GM23338 (cell line): ENCODE results near the gene HTRA2. TPM values are rescaled to one million over a fixed set of nuclear protein-coding genes. Genes with fewer than 3 reads are reported as not detected.

Source experiments
- ATAC-seq: fragments of 200-7000 bp; cut with Tn5 transposase; 3 replicates; pipeline ENCODE4 v1.9.1; 2020
- DNase-seq: peaks from one replicate; pipeline ENCODE4 v3.0.0-alpha.2; 2015; ENCODE audit warnings: low spot score
- H2AFZ ChIP-seq: fragments of 200-600 bp; sonication (generic); 2 replicates; pipeline ENCODE4 v1.8.0; 2016; ENCODE audit warnings: antibody characterized with exemption, mild to moderate bottlenecking, moderate library complexity
- H3F3A ChIP-seq: fragments of 200-600 bp; sonication (generic); replicated peaks from 2 replicates; pipeline ENCODE4 v1.8.0; 2017; ENCODE audit warnings: antibody characterized with exemption, mixed run types, low read depth
- H3K27ac ChIP-seq: fragments of 200-600 bp; sonication (generic); 2 replicates; pipeline ENCODE4 v1.6.1; 2016; ENCODE audit warnings: low read depth
- H3K27me3 ChIP-seq: fragments of 200-600 bp; sonication (generic); 2 replicates; pipeline ENCODE4 v1.8.0; 2016; ENCODE audit warnings: mild to moderate bottlenecking, mixed run types, moderate library complexity; ENCODE audit not compliant: insufficient read depth
- H3K36me3 ChIP-seq: fragments of 200-600 bp; sonication (generic); 2 replicates; pipeline ENCODE4 v1.8.0; 2016; ENCODE audit warnings: mild to moderate bottlenecking; ENCODE audit not compliant: insufficient read depth
- H3K4me1 ChIP-seq: fragments of 200-600 bp; sonication (generic); 2 replicates; pipeline ENCODE4 v1.8.0; 2016; ENCODE audit warnings: mild to moderate bottlenecking, moderate library complexity; ENCODE audit not compliant: insufficient read depth
- H3K4me2 ChIP-seq: fragments of 200-600 bp; sonication (generic); 2 replicates; pipeline ENCODE4 v1.7.1; 2017; ENCODE audit warnings: mixed run types
- H3K4me3 ChIP-seq: fragments of 200-600 bp; sonication (generic); 2 replicates; pipeline ENCODE4 v1.6.1; 2016; ENCODE audit warnings: mixed run types
- H3K79me2 ChIP-seq: fragments of 200-600 bp; sonication (generic); replicated peaks from 2 replicates; pipeline ENCODE4 v1.8.0; 2017; ENCODE audit warnings: mild to moderate bottlenecking; ENCODE audit not compliant: insufficient read depth
- H3K9me2 ChIP-seq: fragments of 200-600 bp; sonication (generic); 2 replicates; pipeline ENCODE4 v1.8.0; 2017; ENCODE audit not compliant: insufficient read depth
- H4K20me1 ChIP-seq: fragments of 200-600 bp; sonication (generic); replicated peaks from 2 replicates; pipeline ENCODE4 v1.8.0; 2017; ENCODE audit warnings: mild to moderate bottlenecking; ENCODE audit not compliant: insufficient read depth
- H3K27ac Mint-ChIP-seq: 2 replicates; pipeline ENCODE4 v1.8.0; 2020; ENCODE audit warnings: inconsistent platforms, mild to moderate bottlenecking, moderate library complexity, mixed read lengths
- H3K27me3 Mint-ChIP-seq: 3 replicates; pipeline ENCODE4 v1.8.0; 2022; ENCODE audit warnings: low read depth, mild to moderate bottlenecking, moderate library complexity, mixed read lengths, inconsistent platforms; ENCODE audit not compliant: insufficient read depth, poor library complexity
- H3K36me3 Mint-ChIP-seq: 3 replicates; pipeline ENCODE4 v1.8.0; 2021; ENCODE audit warnings: low read depth, mild to moderate bottlenecking, inconsistent platforms, moderate library complexity, mixed read lengths
- H3K4me1 Mint-ChIP-seq: 3 replicates; pipeline ENCODE4 v1.8.0; 2020; ENCODE audit warnings: mild to moderate bottlenecking, inconsistent platforms, mixed read lengths
- H3K4me3 Mint-ChIP-seq: 3 replicates; pipeline ENCODE4 v1.8.0; 2021; ENCODE audit warnings: moderate library complexity, mild to moderate bottlenecking, inconsistent platforms, mixed read lengths
- H3K9me3 Mint-ChIP-seq: 3 replicates; pipeline ENCODE4 v1.8.0; 2020; ENCODE audit warnings: moderate library complexity, mild to moderate bottlenecking, inconsistent platforms, mixed read lengths
- CREB1 ChIP-seq: fragments of 250-450 bp; sonication (Bioruptor Pico); IDR thresholded peaks from 2 replicates; pipeline ENCODE4 v1.5.0; 2020; ENCODE audit warnings: low read depth, mild to moderate bottlenecking, moderate library complexity
- EZH2 ChIP-seq: fragments of 200-600 bp; sonication (generic); IDR thresholded peaks from one replicate; pipeline ENCODE4 v1.8.0; 2017; ENCODE audit warnings: antibody characterized with exemption, mild to moderate bottlenecking, low read depth; ENCODE audit not compliant: unreplicated experiment
- NANOG ChIP-seq: IDR thresholded peaks from 2 replicates; pipeline ENCODE4 v1.6.1; 2016; ENCODE audit warnings: antibody characterized with exemption, borderline replicate concordance
- POLR2AphosphoS5 ChIP-seq: IDR thresholded peaks from 2 replicates; pipeline ENCODE4 v1.6.1; 2016; ENCODE audit warnings: antibody characterized with exemption, low read depth
- REST ChIP-seq: IDR thresholded peaks from one replicate; pipeline ENCODE4 v1.6.1; 2018; ENCODE audit warnings: antibody characterized with exemption; ENCODE audit not compliant: unreplicated experiment
- ZNF114 ChIP-seq: fragments of 250-450 bp; sonication (Bioruptor Pico); IDR thresholded peaks from 2 replicates; pipeline ENCODE4 v1.5.0; 2020; ENCODE audit warnings: mild to moderate bottlenecking, moderate library complexity
- ZNF331 ChIP-seq: fragments of 250-450 bp; sonication (Bioruptor Pico); IDR thresholded peaks from 2 replicates; pipeline ENCODE4 v1.5.0; 2020; ENCODE audit warnings: low read depth, mild to moderate bottlenecking, moderate library complexity
- polyA plus RNA-seq: library from polyadenylated mRNA; unstranded; fragments of >200 nt; fragmentation: Nextera tagmentation; extraction: Ambion mirVana; gene quantifications from 2 replicates; pipeline ENCODE4 v1.2.1, GENCODE V29; 2016
- total RNA-seq: library from RNA; depleted of rRNA; stranded (reverse); fragments of >200 nt; shearing (Covaris generic); gene quantifications from 2 replicates; pipeline ENCODE4 v1.2.3, GENCODE V29; 2014
- TF ChIP-seq, protein P1 (sequence below), 2 experiments: fragments of 200-600 bp in 1 of 2; sonication (generic) in 1 of 2; conservative IDR thresholded peaks; 2 replicates each; pipeline versions ENCODE4 v1.5.1 to v1.6.1; 2016 to 2017; ENCODE audit warnings: antibody characterized with exemption in 2 of 2, low read depth in 2 of 2, mild to moderate bottlenecking in 2 of 2, moderate library complexity in 1 of 2

HTRA2 gene
- total and polyA plus RNA-seq, 2 experiments from 2014 or later, result 17.8 to 19.7 TPM

GRCh38 chr2:74546004-74546403 is 16.3 kb downstream of the HTRA2 start (continued):
- TF ChIP-seq, protein P1, sequence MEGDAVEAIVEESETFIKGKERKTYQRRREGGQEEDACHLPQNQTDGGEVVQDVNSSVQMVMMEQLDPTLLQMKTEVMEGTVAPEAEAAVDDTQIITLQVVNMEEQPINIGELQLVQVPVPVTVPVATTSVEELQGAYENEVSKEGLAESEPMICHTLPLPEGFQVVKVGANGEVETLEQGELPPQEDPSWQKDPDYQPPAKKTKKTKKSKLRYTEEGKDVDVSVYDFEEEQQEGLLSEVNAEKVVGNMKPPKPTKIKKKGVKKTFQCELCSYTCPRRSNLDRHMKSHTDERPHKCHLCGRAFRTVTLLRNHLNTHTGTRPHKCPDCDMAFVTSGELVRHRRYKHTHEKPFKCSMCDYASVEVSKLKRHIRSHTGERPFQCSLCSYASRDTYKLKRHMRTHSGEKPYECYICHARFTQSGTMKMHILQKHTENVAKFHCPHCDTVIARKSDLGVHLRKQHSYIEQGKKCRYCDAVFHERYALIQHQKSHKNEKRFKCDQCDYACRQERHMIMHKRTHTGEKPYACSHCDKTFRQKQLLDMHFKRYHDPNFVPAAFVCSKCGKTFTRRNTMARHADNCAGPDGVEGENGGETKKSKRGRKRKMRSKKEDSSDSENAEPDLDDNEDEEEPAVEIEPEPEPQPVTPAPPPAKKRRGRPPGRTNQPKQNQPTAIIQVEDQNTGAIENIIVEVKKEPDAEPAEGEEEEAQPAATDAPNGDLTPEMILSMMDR (conservative IDR thresholded peaks at IDR 0.05; ENCODE audit: low read depth in 2 of 2), result no peak

GRCh38 chr2:74548285-74548899 is 18.7 kb downstream of the HTRA2 start:
- Histone ChIP-seq H3K36me3 (no peaks in the 10 kb centered on the region), H3K4me1 (peaks cover 22% of the 10 kb centered on the region), H2AFZ (peak overlapping the region; percentile 99), H3K27me3 (peaks cover 87% of the 10 kb centered on the region), H3F3A (peaks cover 9% of the 10 kb centered on the region), H3K9me2 (no peaks in the 10 kb centered on the region), H3K4me2 (peak overlapping the region; percentile 87), H3K4me3 (peak overlapping the region; percentile 84), H4K20me1 (peaks cover 4% of the 10 kb centered on the region; the same call in 1 of the 2 replicates), H3K27ac (no peak overlapping the region), H3K79me2 (peaks cover 5% of the 10 kb centered on the region; the same call in 1 of the 2 replicates)
- peak overlapping the region; percentile 87 for H3K4me3 Mint-ChIP-seq
- H3K27me3 Mint-ChIP-seq, result peaks cover 54% of the 10 kb centered on the region
- H3K4me1 Mint-ChIP-seq, result peaks cover 26% of the 10 kb centered on the region
- peak overlapping the region; percentile 82 for H3K27ac Mint-ChIP-seq
- H3K36me3 Mint-ChIP-seq, result peaks cover 6% of the 10 kb centered on the region; the same call in 1 of the 3 replicates
- DNase-seq, result peak; percentile 51
- ATAC-seq, result peak; percentile 18
- TF ChIP-seq ZNF331 (CRISPR knock-in tag) (no peak), POLR2AphosphoS5 (no peak), EZH2 (peak; percentile 32)
- peaks cover 3% of the 10 kb centered on the region; the same call in 1 of the 3 replicates for H3K9me3 Mint-ChIP-seq

DNA sequence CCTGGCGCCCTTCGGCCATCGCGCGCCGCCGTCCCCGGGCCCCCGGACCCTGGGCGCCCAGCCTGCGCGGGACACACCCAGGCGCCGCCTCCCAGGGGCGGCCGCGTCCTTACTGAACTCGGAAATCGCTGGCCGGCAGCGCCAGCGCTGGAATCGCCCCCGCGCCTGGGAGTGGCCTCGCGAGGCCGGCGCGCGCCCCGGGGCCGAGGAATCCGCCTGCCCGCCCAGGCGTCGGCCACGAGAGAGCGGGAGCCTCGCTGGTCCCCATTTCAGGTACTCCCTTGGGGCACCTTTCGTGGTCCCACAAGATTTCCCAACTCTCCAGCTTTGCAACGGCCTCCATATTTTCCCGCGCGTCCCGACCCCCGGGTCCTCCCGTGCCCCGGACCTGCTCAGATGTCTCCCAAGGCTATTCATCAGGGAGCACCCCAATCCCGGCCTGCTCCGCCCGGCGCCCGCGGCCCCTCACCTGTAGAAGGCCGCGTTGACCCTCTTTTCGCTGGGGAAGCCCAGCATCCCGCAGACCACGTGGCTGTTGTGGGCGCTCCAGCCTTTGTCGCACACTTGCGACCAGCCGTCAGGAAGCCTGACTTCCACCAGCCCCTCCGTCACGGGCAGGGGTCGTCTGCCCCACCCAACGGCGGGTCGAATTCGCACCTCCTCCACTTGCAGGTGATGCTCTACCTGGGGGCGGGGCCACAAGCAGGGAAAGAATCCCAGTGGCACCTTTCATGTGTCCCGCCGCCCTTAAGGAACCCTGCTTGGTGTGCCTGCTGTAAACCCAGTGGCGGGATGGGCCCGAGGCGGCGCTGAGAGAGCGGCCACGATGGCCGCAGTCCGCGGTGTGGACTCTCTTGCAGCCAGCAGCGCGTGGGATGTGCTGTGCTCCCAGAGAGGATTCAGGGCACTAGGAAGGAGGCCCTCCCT is 19.4 kb downstream of the HTRA2 start:
- peaks cover 3% of the 10 kb centered on the region; the same call in 1 of the 3 replicates for H3K9me3 Mint-ChIP-seq
- H2AFZ ChIP-seq, result peak overlapping the region; percentile 99
- no peak overlapping the region for H3K27ac Mint-ChIP-seq
- TF ChIP-seq ZNF114 (CRISPR knock-in tag) (no peak), NANOG (no peak), POLR2AphosphoS5 (peak; percentile 66; the same call in 1 of the 2 replicates), REST (no peak), CREB1 (0 out of 2 replicates have a peak, but pooled peaks have one; percentile 30), EZH2 (peak; percentile 2)
- H3K4me2 ChIP-seq, result peak overlapping the region; percentile 87
- peaks cover 5% of the 10 kb centered on the region; the same call in 1 of the 2 replicates for H3K79me2 ChIP-seq
- peaks cover 6% of the 10 kb centered on the region; the same call in 1 of the 3 replicates for H3K36me3 Mint-ChIP-seq
- peaks cover 4% of the 10 kb centered on the region; the same call in 1 of the 2 replicates for H4K20me1 ChIP-seq
- ATAC-seq (peak; percentile 67), DNase-seq (peak; percentile 88)
- H3K4me1 Mint-ChIP-seq, result peaks cover 26% of the 10 kb centered on the region
- H3K36me3 ChIP-seq, result no peaks in the 10 kb centered on the region
- H3K4me1 ChIP-seq, result peaks cover 22% of the 10 kb centered on the region
- peak overlapping the region; percentile 84 for H3K4me3 ChIP-seq
- peaks cover 9% of the 10 kb centered on the region for H3F3A ChIP-seq
- peaks cover 91% of the 10 kb centered on the region for H3K27me3 ChIP-seq
- no peak overlapping the region for H3K27ac ChIP-seq
- peaks cover 60% of the 10 kb centered on the region for H3K27me3 Mint-ChIP-seq
- H3K9me2 ChIP-seq, result no peaks in the 10 kb centered on the region
- H3K4me3 Mint-ChIP-seq, result peak overlapping the region; percentile 82
